SK-N-SH (cell line): ENCODE measurements around the gene ZSCAN5C. TPM values are rescaled to one million over a fixed set of nuclear protein-coding genes. Genes with fewer than 3 reads are reported as not detected.

ENCODE experiments used
- CTCF ChIA-PET: fragments of 300-600, 350-600 bp; formaldehyde crosslinking; extraction: SDS; loops from one replicate; lab custom pipeline; 2021; lab: Yijun Ruan, JAX
- POLR2A ChIA-PET: fragments of 350-600 bp; sonication (Branson Sonifier 250); formaldehyde crosslinking; extraction: SDS; loops from one replicate; lab custom pipeline; 2020; ENCODE audit warnings: antibody characterized with exemption, inconsistent platforms; lab: Yijun Ruan, JAX
- DNase-seq: peaks from one replicate; pipeline ENCODE4 v3.0.0; 2012
- H2AFZ ChIP-seq: fragments of 200-600 bp; sonication (generic); 2 replicates; pipeline ENCODE4 v1.8.1; 2016; ENCODE audit warnings: antibody characterized with exemption, mild to moderate bottlenecking, low read depth
- H3F3A ChIP-seq: fragments of 200-600 bp; sonication (generic); replicated peaks from 2 replicates; pipeline ENCODE3; 2016; ENCODE audit warnings: antibody characterized with exemption, mild to moderate bottlenecking; ENCODE audit not compliant: insufficient read depth
- H3K27ac ChIP-seq, 2 experiments: fragments of 200-500 bp in 1 of 2; fragments of 200-600 bp in 1 of 2; sonication (Bioruptor generic) in 1 of 2; sonication (generic), shearing (Covaris generic) in 1 of 2; 2 replicates each; pipeline versions ENCODE4 v1.5.1 to v1.6.1; 2014 to 2016; ENCODE audit warnings: low read depth in 2 of 2, inconsistent platforms in 1 of 2, low read length in 1 of 2, mild to moderate bottlenecking in 1 of 2, mixed read lengths in 1 of 2
- H3K27me3 ChIP-seq: fragments of 200-600 bp; sonication (generic), shearing (Covaris generic); 2 replicates; pipeline ENCODE4 v1.6.1; 2016; ENCODE audit warnings: mixed run types; ENCODE audit not compliant: insufficient read depth
- H3K36me3 ChIP-seq, 2 experiments: fragments of 200-500 bp in 1 of 2; fragments of 200-600 bp in 1 of 2; sonication (Bioruptor generic) in 1 of 2; sonication (generic) in 1 of 2; replicated peaks in 1 of 2; 2 replicates each; pipeline versions ENCODE3 to v1.5.1; 2014 to 2016; ENCODE audit warnings: low read length in 1 of 2, mild to moderate bottlenecking in 1 of 2; ENCODE audit not compliant: insufficient read depth in 2 of 2, control insufficient read depth in 1 of 2
- H3K4me1 ChIP-seq, 2 experiments: fragments of 200-500 bp in 1 of 2; fragments of 200-600 bp in 1 of 2; sonication (Bioruptor generic) in 1 of 2; sonication (generic), shearing (Covaris generic) in 1 of 2; 2 replicates each; pipeline versions ENCODE4 v1.5.1 to v1.6.1; 2014 to 2016; ENCODE audit warnings: low read depth in 1 of 2, low read length in 1 of 2, mixed run types in 1 of 2; ENCODE audit not compliant: insufficient read depth in 2 of 2, control insufficient read depth in 1 of 2
- H3K4me2 ChIP-seq: fragments of 200-600 bp; sonication (generic), shearing (Covaris generic); 2 replicates; pipeline ENCODE4 v1.6.1; 2017; ENCODE audit warnings: mixed run types
- H3K4me3 ChIP-seq, 2 experiments: fragments of 200-500 bp in 1 of 2; fragments of 200-600 bp in 1 of 2; sonication (Bioruptor generic) in 1 of 2; sonication (generic), shearing (Covaris generic) in 1 of 2; 2 replicates each; pipeline versions ENCODE4 v1.5.1 to v1.8.1; 2014 to 2016; ENCODE audit warnings: low read depth in 2 of 2, inconsistent platforms in 1 of 2, low read length in 1 of 2, mild to moderate bottlenecking in 1 of 2, mixed read lengths in 1 of 2, moderate library complexity in 1 of 2
- H3K79me2 ChIP-seq: fragments of 200-600 bp; sonication (generic); 2 replicates; pipeline ENCODE4 v1.8.1; 2017; ENCODE audit warnings: mild to moderate bottlenecking; ENCODE audit not compliant: insufficient read depth
- H3K9ac ChIP-seq: fragments of 200-600 bp; sonication (generic); 2 replicates; pipeline ENCODE4 v1.6.1; 2017; ENCODE audit warnings: mixed run types
- H3K9me2 ChIP-seq: fragments of 200-600 bp; sonication (generic); 2 replicates; pipeline ENCODE4 v1.6.1; 2017; ENCODE audit warnings: mixed run types
- H3K9me3 ChIP-seq: fragments of 200-600 bp; sonication (generic); 2 replicates; pipeline ENCODE4 v1.6.1; 2017; ENCODE audit warnings: mixed run types, mild to moderate bottlenecking, moderate library complexity
- H4K20me1 ChIP-seq: fragments of 200-600 bp; sonication (generic); 2 replicates; pipeline ENCODE4 v1.6.1; 2017; ENCODE audit warnings: mild to moderate bottlenecking, mixed run types; ENCODE audit not compliant: insufficient read depth
- CHD2 ChIP-seq: fragments of 150-350 bp; IDR thresholded peaks from 2 replicates; pipeline ENCODE4 v1.6.1; 2018; ENCODE audit warnings: low read length; ENCODE audit not compliant: partially characterized antibody
- FOXJ3 ChIP-seq: sonication (generic); formaldehyde crosslinking; IDR thresholded peaks from 2 replicates; pipeline ENCODE4 v1.5.1; 2020; ENCODE audit warnings: mild to moderate bottlenecking, missing genetic modification reagents
- IRF3 ChIP-seq: fragments of 150-350 bp; IDR thresholded peaks from 2 replicates; pipeline ENCODE4 v1.6.1; 2016; ENCODE audit warnings: mild to moderate bottlenecking, low read depth, low read length
- JUND ChIP-seq: IDR thresholded peaks from 2 replicates; pipeline ENCODE4 v1.4.0; 2012
- NFIC ChIP-seq: IDR thresholded peaks from 2 replicates; pipeline ENCODE4 v1.4.0; 2012; ENCODE audit warnings: borderline replicate concordance
- NRF1 ChIP-seq: IDR thresholded peaks from 2 replicates; pipeline ENCODE4 v1.6.1; 2012; ENCODE audit warnings: low read depth, mild to moderate bottlenecking, low read length
- PBX3 ChIP-seq: IDR thresholded peaks from 2 replicates; pipeline ENCODE4; 2012
- REST ChIP-seq: IDR thresholded peaks from 2 replicates; pipeline ENCODE4 v1.6.1; 2012; ENCODE audit warnings: mild to moderate bottlenecking, low read depth, low read length, moderate library complexity
- SMC3 ChIP-seq: IDR thresholded peaks from 2 replicates; pipeline ENCODE4 v1.6.1; 2012; ENCODE audit warnings: low read depth, low read length, improper control_type of control experiment
- TCF12 ChIP-seq: IDR thresholded peaks from 2 replicates; pipeline ENCODE4 v1.4.0; 2012
- WGBS: methylation state at CpG from one replicate; pipeline ENCODE4 v1.1.6; 2017; ENCODE audit warnings: low lambda C conversion rate; 5-methylcytosine and 5-hydroxymethylcytosine counted together
- polyA plus RNA-seq, 3 experiments: library from polyadenylated mRNA; depleted of rRNA; stranded (reverse); fragments of >200 nt; gene quantifications; 2 replicates each; pipeline ENCODE4 v1.2.3, GENCODE V29; 2012
- TF ChIP-seq, protein P1 (sequence below): IDR thresholded peaks from 2 replicates; pipeline ENCODE4 v1.4.0; 2012; ENCODE audit warnings: low read depth, borderline replicate concordance
- TF ChIP-seq, protein P2 (sequence below): IDR thresholded peaks from 2 replicates; pipeline ENCODE4 v1.4.0; 2012; ENCODE audit warnings: low read depth

ZSCAN5C gene
- polyA plus RNA-seq, 1 of the 3 experiments (the other 2 are of a cell fraction), result not detected

GRCh38 chr19:56167064-56167578, 35.0 kb upstream of the ZSCAN5C start:
- no peaks in the 10 kb centered on the region for H3K9me3 ChIP-seq
- H3K27me3 ChIP-seq, result peaks cover 14% of the 10 kb centered on the region; the same call in 1 of the 2 replicates
- no peaks in the 10 kb centered on the region for H3K9me2 ChIP-seq
- DNase-seq, result no peak
- WGBS, result 17% methylated on average over 7 of the region's 7 CpGs
- no peak overlapping the region for H3K4me2 ChIP-seq
- POLR2A ChIA-PET, result no interaction called here
- no peak overlapping the region for H3K9ac ChIP-seq
- H3K36me3 ChIP-seq, result no peaks in the 10 kb centered on the region
- CTCF ChIA-PET, result interaction anchor here (2.6 to 4.1 kb wide), 4 partner anchors 11 to 91 kb away, joined by 11 to 21 read pairs (median 12); no protein-coding TSS in a partner anchor
- no peaks in the 10 kb centered on the region for H3K4me1 ChIP-seq
- H3K79me2 ChIP-seq, result no peaks in the 10 kb centered on the region
- H4K20me1 ChIP-seq, result no peaks in the 10 kb centered on the region
- H3F3A ChIP-seq, result no peaks in the 10 kb centered on the region
- H2AFZ ChIP-seq, result no peak overlapping the region
- TF ChIP-seq IRF3 (no peak), NRF1 (no peak), PBX3 (no peak), SMC3 (no peak), FOXJ3 (CRISPR knock-in tag) (no peak), REST (peak; percentile 93)
- TF ChIP-seq, protein P1, sequence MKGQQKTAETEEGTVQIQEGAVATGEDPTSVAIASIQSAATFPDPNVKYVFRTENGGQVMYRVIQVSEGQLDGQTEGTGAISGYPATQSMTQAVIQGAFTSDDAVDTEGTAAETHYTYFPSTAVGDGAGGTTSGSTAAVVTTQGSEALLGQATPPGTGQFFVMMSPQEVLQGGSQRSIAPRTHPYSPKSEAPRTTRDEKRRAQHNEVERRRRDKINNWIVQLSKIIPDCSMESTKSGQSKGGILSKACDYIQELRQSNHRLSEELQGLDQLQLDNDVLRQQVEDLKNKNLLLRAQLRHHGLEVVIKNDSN, result no peak
- TF ChIP-seq, all 33 proteins: peak for 1
- no peak overlapping the region for H3K4me3 ChIP-seq
- H3K27ac ChIP-seq, result no peak overlapping the region

DNA sequence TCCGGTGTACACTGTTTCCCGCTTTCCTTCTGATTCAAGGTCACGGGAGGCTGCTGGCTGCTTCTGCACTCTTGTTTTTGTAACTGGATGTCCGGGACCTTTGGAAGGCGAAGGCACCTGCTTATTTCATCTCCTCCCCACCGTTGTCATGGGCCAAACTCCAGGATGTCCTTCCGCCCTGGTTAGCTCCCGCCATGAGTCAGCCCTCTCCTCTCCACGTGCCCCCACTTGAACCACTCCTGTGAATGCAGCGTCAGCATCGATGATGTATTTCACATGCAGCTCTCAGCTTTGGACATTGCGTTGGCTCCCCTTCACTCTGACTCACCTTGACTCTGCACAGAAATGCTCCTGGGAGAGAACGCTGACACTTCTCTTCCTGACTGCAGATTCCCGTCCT, 31.8 kb upstream of the ZSCAN5C start:
- H3K4me2 ChIP-seq, result no peak overlapping the region
- no peaks in the 10 kb centered on the region for H3K4me1 ChIP-seq
- H3K79me2 ChIP-seq, result no peaks in the 10 kb centered on the region
- DNase-seq, result no peak
- H3K27ac ChIP-seq, result no peak overlapping the region
- no peaks in the 10 kb centered on the region for H4K20me1 ChIP-seq
- ChIA-PET CTCF (interaction anchor here (1.5 to 7.1 kb wide), 5 partner anchors 15 to 175 kb away, joined by 4 to 56 read pairs (median 46); no protein-coding TSS in a partner anchor), POLR2A (no interaction called here)
- H3K9me3 ChIP-seq, result no peaks in the 10 kb centered on the region
- H3K36me3 ChIP-seq, result no peaks in the 10 kb centered on the region
- H3K9ac ChIP-seq, result no peak overlapping the region
- no peak overlapping the region for H2AFZ ChIP-seq
- H3K4me3 ChIP-seq, result no peak overlapping the region
- no peaks in the 10 kb centered on the region for H3F3A ChIP-seq
- WGBS, result 25% methylated on average over 14 of the region's 14 CpGs
- no peaks in the 10 kb centered on the region for H3K9me2 ChIP-seq
- H3K27me3 ChIP-seq, result peaks cover 37% of the 10 kb centered on the region; the same call in 1 of the 2 replicates
- TF ChIP-seq CHD2, result no peak
- peak; percentile 45; the same call in 1 of the 2 replicates for TF ChIP-seq NFIC
- TF ChIP-seq, protein P2, sequence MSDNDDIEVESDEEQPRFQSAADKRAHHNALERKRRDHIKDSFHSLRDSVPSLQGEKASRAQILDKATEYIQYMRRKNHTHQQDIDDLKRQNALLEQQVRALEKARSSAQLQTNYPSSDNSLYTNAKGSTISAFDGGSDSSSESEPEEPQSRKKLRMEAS, result peak; percentile 87
- TF ChIP-seq REST, result peak; percentile 44; the same call in 1 of the 2 replicates
- TF ChIP-seq, protein P1, result peak; percentile 80
- peak; percentile 25; the same call in 1 of the 2 replicates for TF ChIP-seq TCF12
- TF ChIP-seq IRF3, result no peak
- no peak for TF ChIP-seq JUND
